Skin epidermis (tissue), 12 donors: ENCODE results near the gene CEP290.
"Not testable (repeated sequence)": the region's sequence is repeated elsewhere in the genome, so short reads cannot be mapped to it uniquely, and the experiment has no call there.

Experiments
- H3K27ac ChIP-seq, 21 experiments: fragments of 200-600 bp; sonication (generic) in 11 of 21; one replicate each; pipeline ENCODE4 v1.5.0; 2020; ENCODE audit warnings: mild to moderate bottlenecking in 3 of 21, inconsistent platforms in 2 of 21, moderate library complexity in 2 of 21
- H3K4me3 ChIP-seq, 7 experiments: fragments of 200-600 bp; sonication (generic) in 2 of 7; one replicate each; pipeline ENCODE4 v1.5.0; 2020; ENCODE audit warnings: inconsistent platforms in 2 of 7, mild to moderate bottlenecking in 2 of 7, moderate library complexity in 1 of 7

Gene CEP290

DNA sequence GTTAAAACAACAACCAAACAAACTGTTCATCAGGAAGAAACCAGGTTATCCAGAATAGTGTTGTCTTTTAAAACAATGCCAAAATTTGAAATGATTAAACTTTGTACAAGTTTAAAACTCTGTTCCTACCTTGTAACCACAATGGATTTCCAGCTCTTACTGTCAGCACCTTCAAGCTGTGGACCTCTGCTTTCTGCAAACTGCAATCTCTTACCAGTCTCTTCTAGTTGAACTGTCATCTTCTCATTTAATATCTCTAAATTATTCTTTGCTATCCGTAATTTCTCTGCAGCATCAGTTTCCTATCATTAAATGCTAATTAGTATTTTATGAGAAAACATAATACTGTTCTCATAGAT, 83.2 kb downstream of the CEP290 start:
- Histone ChIP-seq H3K27ac (no peak overlapping the region), H3K4me3 (no peak overlapping the region)

DNA sequence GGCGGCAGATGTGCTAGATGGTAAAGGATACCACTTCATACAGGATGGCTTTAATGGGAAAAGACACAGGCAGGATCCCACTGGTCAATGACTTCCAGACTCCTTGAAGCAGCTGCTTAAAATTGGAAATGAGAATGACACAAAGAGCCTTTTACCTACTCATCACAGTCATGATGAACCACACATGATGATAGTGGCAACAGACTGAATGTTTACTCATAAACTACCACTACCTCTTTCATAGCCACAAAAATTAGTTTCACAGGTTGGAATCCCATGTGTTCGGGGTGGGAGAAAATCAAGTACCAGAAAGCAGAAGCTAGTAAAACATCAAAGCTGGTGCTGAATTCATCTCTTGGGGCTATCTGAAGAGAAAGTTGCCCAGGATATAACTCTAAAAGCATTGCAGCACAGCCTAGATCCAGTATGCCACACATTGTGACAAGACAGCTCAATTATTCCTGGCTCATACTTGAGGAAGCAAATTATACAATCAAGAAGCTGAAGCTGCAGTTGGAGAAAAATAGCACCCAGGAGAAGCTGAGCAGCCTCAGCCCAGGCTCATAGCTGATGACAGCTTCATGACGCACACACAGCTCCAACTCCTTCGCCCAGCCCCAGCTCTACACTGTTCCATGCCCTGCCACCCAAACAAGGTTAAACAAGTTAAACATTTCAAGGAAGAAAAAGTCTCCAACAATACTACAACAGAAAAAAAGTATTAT, 83.7 kb downstream of the CEP290 start:
- Histone ChIP-seq H3K4me3 (no peak overlapping the region), H3K27ac (no peak overlapping the region)

DNA sequence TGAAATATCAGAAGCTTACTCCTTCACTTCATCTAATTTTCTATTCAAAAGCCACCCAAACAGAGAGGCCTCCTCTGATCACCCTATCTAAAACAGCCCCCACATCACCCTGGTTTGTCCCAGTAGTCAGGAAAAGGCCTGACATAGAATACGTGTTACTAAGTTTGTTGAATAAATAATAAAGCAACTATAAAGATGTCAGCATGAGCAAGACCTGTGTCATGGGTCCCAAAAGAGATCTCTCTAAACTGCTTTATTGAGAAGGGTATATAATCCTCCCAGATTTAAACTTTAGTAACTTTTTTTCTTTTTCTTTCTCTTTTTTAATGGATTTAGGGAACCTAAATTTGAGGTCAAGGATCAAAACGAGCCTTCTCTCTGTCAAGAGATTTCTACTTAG, 85.3 kb downstream of the CEP290 start:
- Histone ChIP-seq H3K27ac (no peak overlapping the region), H3K4me3 (no peak overlapping the region)

DNA sequence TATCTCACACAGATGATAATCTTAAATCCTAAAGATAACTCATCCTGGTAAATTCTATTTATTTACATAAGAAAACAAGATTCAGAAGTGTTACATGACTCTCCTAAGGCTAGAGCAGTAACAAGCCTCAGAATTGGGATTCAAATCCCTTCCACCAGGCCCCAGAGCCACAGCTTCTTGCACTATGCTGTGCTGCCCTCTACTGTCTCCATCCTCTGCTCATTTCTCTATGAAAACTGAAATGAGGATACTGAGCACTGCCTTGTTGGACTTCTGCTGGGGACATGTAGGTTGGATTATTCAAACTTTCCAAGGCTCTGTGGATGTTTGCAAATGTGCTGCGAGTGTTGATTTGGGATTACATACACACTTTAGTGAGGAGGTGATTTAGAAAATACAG, 89.2 kb downstream of the CEP290 start:
- H3K27ac ChIP-seq, result no peak overlapping the region
- H3K4me3 ChIP-seq, result no peak overlapping the region

DNA sequence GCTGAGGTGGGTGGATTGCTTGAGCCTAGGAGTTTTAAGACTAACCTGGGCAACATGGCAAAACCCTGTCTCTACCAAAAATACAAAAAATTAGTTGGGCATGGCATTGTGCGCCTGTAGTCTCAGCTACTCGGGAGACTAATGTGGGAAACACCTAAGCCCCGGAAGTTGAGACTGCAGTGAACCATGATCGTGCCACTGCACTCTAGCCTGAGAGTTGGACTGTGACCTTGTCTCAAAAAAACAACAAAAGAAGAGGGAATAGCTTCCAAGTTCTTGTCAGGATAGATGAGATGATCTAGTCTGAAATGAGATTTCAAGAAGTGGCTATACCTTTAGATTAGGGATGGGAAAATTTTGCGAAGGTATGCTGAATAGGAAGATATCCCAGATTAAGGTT, 97.9 kb downstream of the CEP290 start:
- Histone ChIP-seq H3K4me3 (no peak overlapping the region), H3K27ac (no peak overlapping the region)

DNA sequence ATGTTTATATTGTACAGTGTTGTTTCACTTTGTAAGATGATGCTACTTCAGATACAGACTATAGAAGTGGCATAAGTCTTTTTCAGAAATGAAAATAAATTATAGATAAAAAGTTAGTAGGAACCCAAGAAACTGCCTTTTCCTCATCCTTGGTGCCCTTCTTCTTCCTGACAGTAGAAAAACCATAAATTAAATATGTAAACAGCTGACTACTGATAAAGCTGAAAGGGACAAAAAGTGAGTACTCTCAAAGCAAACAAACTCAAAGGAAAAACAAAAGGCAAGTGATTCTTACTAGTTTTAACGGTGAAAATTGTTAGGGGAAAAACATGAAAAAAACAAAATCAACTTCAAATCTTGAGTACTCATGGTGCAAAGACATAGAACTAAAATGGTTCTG, 104.1 kb downstream of the CEP290 start:
- no peak overlapping the region for H3K27ac ChIP-seq
- no peak overlapping the region for H3K4me3 ChIP-seq

DNA sequence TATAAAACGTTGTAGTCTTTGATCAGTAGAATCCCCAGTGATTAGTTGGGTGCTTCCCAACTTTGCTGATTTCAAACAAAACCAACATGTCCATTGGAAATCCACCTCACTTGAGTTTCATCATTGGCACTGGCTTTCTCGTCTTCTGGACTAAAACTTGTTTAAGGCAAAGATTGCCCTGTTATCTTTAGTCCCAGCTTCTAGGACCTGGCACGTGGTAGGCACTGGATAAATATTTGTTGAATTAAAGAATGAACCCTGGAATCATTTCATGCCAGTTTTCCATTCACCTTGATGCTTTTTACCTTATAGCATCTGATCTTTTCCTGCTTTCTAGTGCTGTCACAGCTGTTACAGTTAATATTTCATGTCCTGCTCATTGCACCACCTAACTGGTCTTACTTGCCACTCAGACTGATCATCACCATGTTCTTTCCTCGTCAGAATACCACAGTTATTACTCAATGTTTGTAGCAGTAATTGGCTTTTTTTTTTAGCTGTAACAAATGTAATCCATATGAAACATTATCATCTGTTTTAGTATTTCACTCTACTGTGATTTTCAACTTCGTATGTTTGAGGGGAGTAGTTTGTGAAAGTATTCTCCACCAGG, 105.4 kb downstream of the CEP290 start:
- Histone ChIP-seq H3K4me3 (peak overlapping the region; percentile 54 to 88 (median 75)), H3K27ac (peak overlapping the region in 11 of 21 experiments; percentile 10 to 89 (median 81))

DNA sequence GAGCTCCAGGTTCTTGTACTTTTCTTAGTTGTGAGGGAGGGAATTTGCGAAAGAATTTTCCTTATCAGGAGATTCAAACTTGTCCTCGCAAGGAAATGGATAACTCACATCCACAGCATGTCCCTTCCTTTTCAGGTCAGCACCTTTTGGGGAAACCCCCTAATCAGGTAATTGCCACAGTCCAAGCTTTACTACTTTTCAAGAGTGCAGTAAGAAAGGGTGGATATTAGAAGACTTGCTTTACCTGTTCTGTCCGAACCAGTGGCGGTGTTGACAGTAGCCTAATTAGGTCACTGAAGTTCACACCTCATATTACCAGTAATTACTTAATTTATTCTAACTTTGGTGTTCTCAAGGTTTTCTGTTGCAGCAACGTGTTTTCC, 106.0 kb downstream of the CEP290 start:
- Histone ChIP-seq H3K4me3 (peak overlapping the region; percentile 54 to 88 (median 75)), H3K27ac (peak overlapping the region in 20 of 21 experiments; percentile 58 to 89 (median 82))

DNA sequence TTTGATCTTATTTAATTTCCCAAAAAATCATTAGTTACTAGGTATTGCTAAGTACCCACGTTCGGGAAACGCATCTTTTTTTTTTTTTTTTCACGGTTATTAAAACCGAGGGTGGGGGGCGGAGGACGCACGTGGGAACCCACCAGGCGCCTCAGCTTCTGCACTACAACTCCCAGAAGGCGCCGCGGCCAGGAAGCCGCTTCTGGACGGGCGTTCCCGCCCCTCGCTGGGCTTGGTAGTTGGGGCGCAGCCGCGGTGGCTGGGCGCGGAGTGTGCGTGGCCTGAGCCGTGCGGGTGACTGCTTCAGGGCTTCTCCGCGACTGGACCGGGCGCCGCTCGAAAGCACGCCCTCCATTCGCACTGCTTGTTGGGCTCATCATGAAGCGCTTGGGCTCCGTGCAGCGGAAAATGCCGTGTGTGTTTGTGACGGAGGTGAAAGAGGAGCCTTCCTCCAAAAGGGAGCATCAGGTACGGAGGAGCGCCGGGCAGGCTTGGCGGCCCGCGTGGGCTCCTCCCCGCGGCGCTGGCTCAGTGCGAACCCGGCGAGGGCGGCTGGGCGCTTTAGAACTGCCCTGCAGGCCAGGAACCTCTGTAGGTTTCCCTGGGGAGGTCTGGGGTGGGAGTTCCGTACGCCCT, 106.5 kb downstream of the CEP290 start:
- peak overlapping the region; percentile 54 to 88 (median 75) for H3K4me3 ChIP-seq
- H3K27ac ChIP-seq, result peak overlapping the region in 20 of 21 experiments; percentile 58 to 89 (median 82)

DNA sequence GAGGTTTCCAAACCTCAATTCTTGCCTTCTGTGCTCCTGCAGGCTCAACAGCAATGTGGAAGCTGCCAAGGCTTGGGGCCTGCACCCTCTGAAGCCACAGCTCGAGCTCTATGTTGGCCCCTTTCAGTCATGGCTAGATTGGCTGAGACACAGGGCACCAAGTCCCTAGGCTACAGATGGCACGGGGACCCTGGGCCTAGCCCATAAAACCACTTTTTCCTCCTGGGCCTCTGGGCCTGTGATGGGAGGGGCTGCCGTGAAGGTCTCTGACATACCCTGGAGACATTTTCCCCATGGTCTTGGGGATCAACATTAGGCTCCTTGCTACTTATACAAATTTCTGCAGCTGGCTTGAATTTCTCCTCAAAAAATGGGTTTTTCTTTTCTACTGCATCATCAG, 110.7 kb downstream of the CEP290 start:
- not testable (repeated sequence) for H3K4me3 ChIP-seq

DNA sequence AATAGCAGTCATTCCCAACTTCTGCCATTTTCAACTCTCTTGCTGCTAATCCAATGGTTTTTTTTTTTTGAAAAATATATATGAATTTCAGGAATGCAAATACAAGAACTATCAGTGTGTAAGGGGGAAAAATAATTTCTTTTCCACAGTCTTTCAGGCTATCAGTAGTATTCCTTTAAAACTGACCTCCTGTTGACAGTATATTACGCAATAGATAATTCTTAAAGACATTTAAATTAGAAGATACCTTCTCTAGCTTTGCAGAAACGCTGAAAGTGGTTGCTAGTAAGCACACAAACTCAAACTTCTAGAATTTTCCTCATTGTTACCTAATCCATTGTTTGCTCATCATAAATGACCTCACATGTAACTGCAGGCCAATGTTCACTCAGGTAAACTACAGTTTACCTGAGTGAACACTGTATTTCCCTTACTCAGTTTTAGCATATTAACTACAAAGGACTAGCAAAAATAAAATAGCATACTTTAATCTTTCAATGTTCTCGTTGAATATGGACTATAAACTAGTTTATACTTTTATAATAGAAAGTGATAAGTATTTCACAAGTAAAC, 112.7 kb downstream of the CEP290 start, which contains the start of gene C12orf50:
C12orf50 (minus strand) TSS at position 309 of the 573 bp plus-strand sequence. CDS start 2,439 bp downstream, outside the sequence.
- no peak within 1 kb of the TSS for H3K4me3 ChIP-seq

More for the DNA sequence above, 110.7 kb downstream of the CEP290 start:
- not testable (repeated sequence) for H3K27ac ChIP-seq

DNA sequence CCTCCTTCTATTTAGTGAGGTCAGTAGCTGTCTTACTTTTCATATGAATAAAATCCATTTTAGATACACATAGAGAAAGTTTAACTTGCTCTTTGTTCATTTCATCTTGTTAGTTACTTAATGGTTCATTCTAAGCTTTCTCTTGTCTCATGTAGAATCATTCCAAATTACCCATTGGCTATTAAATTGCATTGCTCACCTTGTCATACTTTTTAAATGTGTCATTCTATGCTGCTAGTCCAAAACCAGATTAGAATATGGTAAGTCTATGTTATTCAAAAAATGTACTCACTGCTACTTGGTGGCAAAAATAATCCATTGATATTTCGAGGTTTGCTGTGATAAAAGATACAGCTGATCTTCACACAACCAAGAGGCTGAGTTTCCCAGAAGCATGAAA, 115.7 kb downstream of the CEP290 start:
- no peak overlapping the region for H3K27ac ChIP-seq
- no peak overlapping the region for H3K4me3 ChIP-seq

More for the DNA sequence above, 112.7 kb downstream of the CEP290 start, which contains the start of gene C12orf50:
- H3K27ac ChIP-seq, result no peak within 1 kb of the TSS

DNA sequence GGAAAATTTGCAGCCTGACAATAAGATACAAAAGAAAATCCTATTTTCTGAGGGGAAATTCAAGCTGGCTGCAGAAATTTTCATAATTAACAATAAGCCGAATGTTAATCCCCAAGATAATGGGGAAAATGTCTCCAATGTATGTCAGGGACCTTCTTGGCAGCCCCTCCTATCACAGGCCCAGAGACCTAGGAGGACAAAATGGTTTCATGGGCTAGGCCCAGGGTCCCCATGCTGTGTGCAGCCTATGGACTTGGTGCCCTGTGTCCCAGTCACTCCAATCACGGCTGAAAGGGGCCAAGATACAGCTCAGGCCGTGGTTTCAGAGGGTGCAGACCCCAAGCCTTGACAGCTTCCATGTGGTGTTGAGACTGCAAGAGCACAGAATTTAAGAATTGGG, 123.9 kb downstream of the CEP290 start:
- Histone ChIP-seq H3K27ac (no peak overlapping the region), H3K4me3 (no peak overlapping the region)

DNA sequence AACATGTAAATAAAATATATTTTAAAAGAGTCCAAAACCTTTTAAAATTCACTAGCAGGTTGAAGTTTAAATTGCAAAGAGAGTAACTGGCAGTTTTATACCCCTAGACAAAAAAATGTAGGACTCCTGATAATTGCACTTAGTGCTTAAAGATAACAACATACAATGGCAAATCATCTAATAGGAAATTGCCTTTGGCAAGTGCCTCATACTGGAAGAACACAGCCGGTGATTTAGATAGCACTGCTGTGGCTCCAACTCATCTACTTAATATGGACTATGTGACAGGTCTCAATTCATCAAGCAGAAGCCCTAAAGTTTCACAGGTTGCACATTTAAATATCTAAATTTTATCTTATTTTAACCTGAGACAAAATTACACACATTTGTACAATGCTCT, 126.1 kb downstream of the CEP290 start:
- Histone ChIP-seq H3K27ac (no peak overlapping the region), H3K4me3 (no peak overlapping the region)

DNA sequence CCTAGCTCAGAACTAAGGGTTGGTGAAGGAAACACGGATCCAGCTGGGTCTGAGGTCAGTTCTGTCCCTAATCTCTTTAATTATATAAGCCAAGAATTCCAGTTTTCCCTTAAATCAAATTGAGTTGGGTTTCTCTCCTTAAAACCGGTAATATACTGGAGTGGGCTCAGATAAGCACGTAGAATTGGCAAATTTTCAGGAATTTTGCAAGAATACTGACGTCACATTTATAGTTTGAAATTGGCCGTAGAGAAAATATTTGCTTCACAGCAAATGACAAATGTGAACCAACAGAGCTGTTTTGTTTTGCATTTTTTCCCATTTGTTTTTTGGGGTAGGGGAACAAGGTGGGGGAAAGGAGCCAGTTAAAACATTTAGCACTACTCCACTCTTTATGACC, 130.1 kb downstream of the CEP290 start:
- Histone ChIP-seq H3K4me3 (no peak overlapping the region), H3K27ac (no peak overlapping the region)

DNA sequence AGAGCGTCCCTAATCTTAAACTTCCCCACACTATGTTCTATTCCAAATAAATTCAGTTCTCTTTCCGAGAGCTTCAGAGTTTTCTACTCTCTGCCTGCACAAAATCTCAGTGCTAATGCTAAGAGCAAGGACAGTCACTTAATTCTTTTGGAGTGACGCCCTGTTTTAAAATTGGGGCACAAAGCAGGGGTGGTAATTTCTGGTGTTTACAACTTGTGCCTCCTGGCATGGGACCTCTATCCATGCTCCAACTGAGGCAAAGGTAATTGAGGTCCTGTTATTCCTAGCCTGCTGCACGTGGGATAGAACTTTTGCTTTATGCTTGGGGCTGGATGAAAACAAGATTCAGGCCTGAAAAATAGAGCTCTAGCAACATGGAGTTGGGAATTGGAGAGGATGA, 135.5 kb downstream of the CEP290 start:
- H3K27ac ChIP-seq, result no peak overlapping the region
- no peak overlapping the region for H3K4me3 ChIP-seq

DNA sequence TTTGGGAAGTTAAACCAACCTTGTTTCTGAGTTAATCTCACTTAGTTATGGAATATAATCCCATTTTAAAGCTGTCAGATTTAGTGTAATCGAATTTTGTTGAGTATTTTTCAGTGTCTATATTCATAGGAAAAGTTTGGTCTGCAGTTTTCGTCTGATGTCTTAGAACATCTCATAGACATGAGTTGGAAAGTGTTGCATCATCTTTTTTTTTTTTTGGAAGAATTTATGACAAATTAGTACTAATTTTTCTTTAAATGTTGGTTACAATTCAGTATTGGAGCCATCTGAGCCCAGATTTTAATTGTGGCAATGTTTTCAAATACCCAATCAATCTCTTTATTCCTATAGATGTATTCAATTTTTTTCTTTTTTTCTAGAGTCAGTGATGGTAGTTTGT, 140.6 kb downstream of the CEP290 start:
- Histone ChIP-seq H3K27ac (no peak overlapping the region), H3K4me3 (no peak overlapping the region)
